DND-41 (cell line): ENCODE measurements around the gene SIPA1.

Source experiments
- CTCF ChIP-seq: IDR thresholded peaks from 2 replicates; pipeline ENCODE4 v1.5.1; 2012; ENCODE audit warnings: borderline replicate concordance, low read length, moderate library complexity, mild to moderate bottlenecking; ENCODE audit not compliant: poor library complexity, severe bottlenecking; ENCODE audit errors: extremely low read depth
- EZH2 ChIP-seq: IDR thresholded peaks from 3 replicates; pipeline ENCODE4 v1.6.1; 2012; ENCODE audit warnings: borderline replicate concordance, low read depth, mild to moderate bottlenecking, moderate library complexity, low read length, inconsistent platforms; ENCODE audit not compliant: severe bottlenecking

- TF ChIP-seq CTCF (no peak), EZH2 (no peak)
Observed at GRCh38 chr11:65680192-65680743, 42.4 kb downstream of the SIPA1 start.
